OCI-M2 (cell line): Measurements from ENCODE around the gene C16orf90.
"Not testable (repeated sequence)": the region's sequence is repeated elsewhere in the genome, so short reads cannot be mapped to it uniquely, and the experiment has no call there.

Source experiments
- DNase-seq: peaks from one replicate; lab custom pipeline; 2025; ENCODE audit not compliant: unreplicated experiment; lab: John Stamatoyannopoulos, UW

Gene C16orf90

GRCh38 chr16:3495176-3495575 lies at the start of gene C16orf90:
Gene C16orf90, minus strand, starts transcription at chr16:3495489. Its CDS starts 68 bp downstream, at chr16:3495421.
- DNase-seq: no peak

GRCh38 chr16:3542601-3543373 lies 47.5 kb upstream of the C16orf90 start:
- DNase-seq: no peak

- DNase-seq: no peak
Measured at GRCh38 chr16:3541527-3542155, 46.4 kb upstream of the C16orf90 start.

GRCh38 chr16:3538222-3538621 lies 42.9 kb upstream of the C16orf90 start:
- no peak for DNase-seq

GRCh38 chr16:3536851-3537250 lies 41.6 kb upstream of the C16orf90 start:
- no peak for DNase-seq

GRCh38 chr16:3536271-3536731 lies 41.0 kb upstream of the C16orf90 start:
- DNase-seq: no peak

GRCh38 chr16:3534126-3534525 lies 38.8 kb upstream of the C16orf90 start:
- DNase-seq: no peak

- no peak for DNase-seq
Measured at GRCh38 chr16:3532741-3533140, 37.5 kb upstream of the C16orf90 start.

GRCh38 chr16:3530371-3530914 lies 35.2 kb upstream of the C16orf90 start:
- DNase-seq: no peak

- DNase-seq: no peak
Measured at GRCh38 chr16:3529175-3529574, 33.9 kb upstream of the C16orf90 start.

GRCh38 chr16:3528406-3528805 lies 33.1 kb upstream of the C16orf90 start:
- no peak for DNase-seq

GRCh38 chr16:3527216-3527829 lies 32.0 kb upstream of the C16orf90 start:
- DNase-seq: not testable (repeated sequence)

- DNase-seq: no peak
Measured at GRCh38 chr16:3525951-3526350, 30.7 kb upstream of the C16orf90 start.

GRCh38 chr16:3523281-3523680 lies 28.0 kb upstream of the C16orf90 start:
- no peak for DNase-seq

- no peak for DNase-seq
Measured at GRCh38 chr16:3520841-3521240, 25.6 kb upstream of the C16orf90 start.

- no peak for DNase-seq
Measured at GRCh38 chr16:3520413-3520812, 25.1 kb upstream of the C16orf90 start.

- DNase-seq: no peak
Measured at GRCh38 chr16:3519581-3519980, 24.3 kb upstream of the C16orf90 start.

GRCh38 chr16:3518986-3519348 lies 23.7 kb upstream of the C16orf90 start:
- no peak for DNase-seq

GRCh38 chr16:3518292-3518985 lies 23.1 kb upstream of the C16orf90 start:
- DNase-seq: no peak

- DNase-seq: no peak
Measured at GRCh38 chr16:3515897-3516296, 20.6 kb upstream of the C16orf90 start.

- DNase-seq: no peak
Measured at GRCh38 chr16:3514621-3515020, 19.3 kb upstream of the C16orf90 start.
